HEK293T (cell line): ENCODE results near the gene COPS8.

Source experiments
- CTCF ChIA-PET: fragments of 350-600 bp; formaldehyde crosslinking; extraction: SDS; loops from one replicate; lab custom pipeline; 2021; ENCODE audit warnings: antibody characterized with exemption, inconsistent platforms; lab: Yijun Ruan, JAX
- POLR2A ChIA-PET: fragments of 350-600 bp; formaldehyde crosslinking; extraction: SDS; loops from one replicate; lab custom pipeline; 2020; ENCODE audit warnings: antibody characterized with exemption, inconsistent platforms; lab: Yijun Ruan, JAX
- DNase-seq: peaks from one replicate; pipeline ENCODE4 v3.0.0; 2012; ENCODE audit warnings: mixed read lengths; ENCODE audit errors: extremely low spot score
- ARNT ChIP-seq: fragments of 450-650 bp; IDR thresholded peaks from 2 replicates; pipeline ENCODE4 v1.6.1; 2017; ENCODE audit warnings: mild to moderate bottlenecking
- BHLHE40 ChIP-seq: fragments of 450-650 bp; IDR thresholded peaks from 2 replicates; pipeline ENCODE4 v1.6.1; 2016; ENCODE audit warnings: mild to moderate bottlenecking, moderate library complexity, borderline replicate concordance
- CTBP1 ChIP-seq: fragments of 450-650 bp; IDR thresholded peaks from 2 replicates; pipeline ENCODE4 v1.6.1; 2016; ENCODE audit warnings: borderline replicate concordance
- ELF4 ChIP-seq: fragments of 450-650 bp; IDR thresholded peaks from 2 replicates; pipeline ENCODE4 v1.6.1; 2017; ENCODE audit warnings: antibody characterized with exemption
- FOXA1 ChIP-seq: fragments of 450-650 bp; IDR thresholded peaks from 2 replicates; pipeline ENCODE4 v1.6.1; 2016; ENCODE audit warnings: mild to moderate bottlenecking
- FOXK2 ChIP-seq: fragments of 450-650 bp; IDR thresholded peaks from 2 replicates; pipeline ENCODE4 v1.6.1; 2016; ENCODE audit warnings: mild to moderate bottlenecking
- FOXM1 ChIP-seq: fragments of 450-650 bp; IDR thresholded peaks from 2 replicates; pipeline ENCODE4 v1.6.1; 2017; ENCODE audit warnings: mild to moderate bottlenecking, borderline replicate concordance
- HDGF ChIP-seq: fragments of 450-650 bp; IDR thresholded peaks from 2 replicates; pipeline ENCODE4 v1.6.1; 2017; ENCODE audit warnings: antibody characterized with exemption, borderline replicate concordance
- L3MBTL2 ChIP-seq: fragments of 450-650 bp; conservative IDR thresholded peaks from 2 replicates; pipeline ENCODE4 v1.6.1; 2016; ENCODE audit warnings: mild to moderate bottlenecking
- LEF1 ChIP-seq: fragments of 450-650 bp; IDR thresholded peaks from 2 replicates; pipeline ENCODE4 v1.6.1; 2017; ENCODE audit warnings: mild to moderate bottlenecking, borderline replicate concordance
- NFRKB ChIP-seq: fragments of 450-650 bp; IDR thresholded peaks from 2 replicates; pipeline ENCODE4 v1.6.1; 2016; ENCODE audit warnings: mild to moderate bottlenecking, moderate library complexity
- PKNOX1 ChIP-seq: fragments of 450-650 bp; IDR thresholded peaks from 2 replicates; pipeline ENCODE4 v1.6.1; 2016
- SP1 ChIP-seq: fragments of 450-650 bp; IDR thresholded peaks from 2 replicates; pipeline ENCODE4 v1.6.1; 2017
- SUZ12 ChIP-seq: fragments of 450-650 bp; IDR thresholded peaks from 2 replicates; pipeline ENCODE4 v1.6.1; 2016; ENCODE audit warnings: mild to moderate bottlenecking
- TARDBP ChIP-seq: fragments of 450-650 bp; IDR thresholded peaks from 2 replicates; pipeline ENCODE4 v1.6.1; 2016
- ZNF384 ChIP-seq: fragments of 450-650 bp; IDR thresholded peaks from 2 replicates; pipeline ENCODE4 v1.6.1; 2016

The COPS8 gene

GRCh38 chr2:237147317-237147716, 61.6 kb downstream of the COPS8 start:
- ChIA-PET CTCF (no interaction called here), POLR2A (no interaction called here)
- TF ChIP-seq FOXM1 (no peak), FOXA1 (no peak), ZNF384 (no peak)
- no peak for DNase-seq

- POLR2A ChIA-PET, result no interaction called here
- TF ChIP-seq ARNT, result no peak
- TF ChIP-seq BHLHE40, result no peak
- TF ChIP-seq FOXA1, result no peak
- CTCF ChIA-PET, result no interaction called here
- no peak for DNase-seq
Measured at GRCh38 chr2:237148624-237149023, 62.9 kb downstream of the COPS8 start.

- DNase-seq, result no peak
- TF ChIP-seq L3MBTL2, result no peak
- TF ChIP-seq SUZ12, result no peak
- no peak for TF ChIP-seq LEF1
- no peak for TF ChIP-seq CTBP1
- TF ChIP-seq SP1, result no peak
- no peak for TF ChIP-seq BHLHE40
- TF ChIP-seq NFRKB, result no peak
- no peak for TF ChIP-seq FOXK2
- no peak for TF ChIP-seq ZNF384
- no peak for TF ChIP-seq PKNOX1
- TF ChIP-seq FOXM1, result no peak
- no peak for TF ChIP-seq HDGF
- no peak for TF ChIP-seq TARDBP
- TF ChIP-seq FOXA1, result no peak
- no peak for TF ChIP-seq ARNT
- TF ChIP-seq ELF4, result no peak
- ChIA-PET CTCF (no interaction called here), POLR2A (no interaction called here)
Measured at GRCh38 chr2:237149425-237149824, 63.7 kb downstream of the COPS8 start.
